Inferior parietal cortex (tissue), 1 donor: ENCODE results near the gene ANGEL1.
A peak's percentile ranks its signal among the peaks of the same experiment; 100 is the strongest.

ENCODE experiments used
- DNase-seq: peaks from one replicate; pipeline ENCODE4 v3.0.0-alpha.2; 2016; ENCODE audit errors: extremely low spot score

The ANGEL1 gene

GRCh38 chr14:76820700-76821099 is 8.0 kb upstream of the ANGEL1 start:
- DNase-seq = no peak

DNA sequence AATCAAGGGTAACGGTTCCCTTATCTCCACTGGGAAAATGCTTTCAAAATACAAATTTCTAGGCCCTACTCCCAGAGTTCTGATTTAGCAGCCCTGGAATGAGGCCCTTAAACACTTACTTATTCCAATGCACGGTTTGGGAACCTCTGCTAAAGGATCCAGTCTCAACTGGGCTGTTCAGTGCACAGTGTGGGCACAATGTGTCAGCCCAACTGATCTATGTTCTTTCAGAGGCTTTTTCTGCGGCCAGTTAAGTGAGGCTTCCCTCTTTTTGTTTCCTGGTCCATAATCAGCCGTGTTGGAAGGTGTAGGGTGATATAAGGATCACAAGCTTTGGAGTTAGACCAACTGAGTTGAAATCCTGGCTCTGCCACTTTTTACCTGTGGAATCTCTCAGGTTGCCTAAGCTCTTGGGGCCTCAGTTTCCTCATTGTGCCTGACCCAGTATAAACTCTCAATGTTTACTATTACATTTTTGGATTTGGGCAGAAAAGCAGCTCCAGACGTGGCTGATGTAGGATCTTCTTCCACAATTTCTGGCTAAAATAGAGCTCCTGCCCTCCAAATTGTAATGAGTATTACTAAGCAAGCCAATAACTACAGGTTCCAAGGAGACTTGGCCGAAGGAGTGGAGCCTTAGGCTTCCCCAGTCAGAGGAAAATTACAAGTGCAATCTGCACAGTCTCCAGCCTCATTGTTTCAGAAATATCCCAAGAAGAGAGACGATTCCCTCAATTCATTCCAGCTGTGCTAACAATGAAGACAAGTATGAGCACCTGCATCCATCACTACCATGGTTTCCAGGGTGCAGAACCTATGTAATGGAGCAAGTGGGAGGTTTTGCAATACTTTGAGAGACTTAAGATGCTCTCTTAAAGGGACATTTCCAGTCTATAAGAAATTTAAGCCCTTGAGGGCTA is 2.3 kb upstream of the ANGEL1 start:
- DNase-seq = no peak

DNA sequence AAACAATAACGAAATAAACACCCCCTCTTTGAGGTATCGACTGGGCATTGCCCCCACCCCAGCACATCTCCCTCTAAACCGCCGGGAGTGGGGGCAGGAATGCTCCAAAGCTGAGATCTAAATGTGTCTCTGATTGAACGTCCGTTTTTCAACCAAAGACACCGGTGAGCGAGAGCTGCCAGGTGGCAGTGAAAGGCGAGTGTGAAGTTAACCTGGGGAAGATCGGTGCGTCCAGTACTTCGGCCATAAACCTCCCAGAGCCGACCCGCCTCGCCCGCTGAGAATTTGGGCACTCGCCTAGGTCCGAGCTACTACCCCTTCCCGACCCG is 625 bp downstream of the ANGEL1 start:
- DNase-seq = peak; percentile 23

- peak; percentile 42 for DNase-seq
Measured at GRCh38 chr14:76811561-76811960, 1.1 kb downstream of the ANGEL1 start.

DNA sequence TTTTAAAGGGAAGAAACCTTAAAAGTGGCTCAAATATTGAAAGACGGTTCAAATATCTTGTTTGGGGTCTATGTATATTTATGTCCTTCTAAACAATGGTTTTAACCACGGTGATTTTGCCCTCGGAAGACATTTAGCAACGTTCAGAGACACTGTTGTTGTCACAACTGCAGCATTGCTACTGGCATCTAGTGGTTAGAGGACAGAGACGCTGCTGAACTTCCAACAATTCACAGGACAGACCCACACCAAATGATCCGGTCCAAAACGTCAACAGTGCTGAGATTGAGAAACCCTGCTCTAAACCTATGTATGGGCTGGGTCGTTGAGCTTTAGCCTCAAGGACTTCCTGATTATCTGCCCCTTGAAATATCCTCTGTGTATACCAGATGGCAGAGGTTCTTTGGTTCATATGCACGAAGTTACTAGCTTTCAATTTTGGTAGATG is 1.7 kb downstream of the ANGEL1 start:
- peak; percentile 77 for DNase-seq

- DNase-seq = no peak
Measured at GRCh38 chr14:76810525-76810924, 2.2 kb downstream of the ANGEL1 start.

GRCh38 chr14:76808990-76809389 is 3.7 kb downstream of the ANGEL1 start:
- DNase-seq = no peak

DNA sequence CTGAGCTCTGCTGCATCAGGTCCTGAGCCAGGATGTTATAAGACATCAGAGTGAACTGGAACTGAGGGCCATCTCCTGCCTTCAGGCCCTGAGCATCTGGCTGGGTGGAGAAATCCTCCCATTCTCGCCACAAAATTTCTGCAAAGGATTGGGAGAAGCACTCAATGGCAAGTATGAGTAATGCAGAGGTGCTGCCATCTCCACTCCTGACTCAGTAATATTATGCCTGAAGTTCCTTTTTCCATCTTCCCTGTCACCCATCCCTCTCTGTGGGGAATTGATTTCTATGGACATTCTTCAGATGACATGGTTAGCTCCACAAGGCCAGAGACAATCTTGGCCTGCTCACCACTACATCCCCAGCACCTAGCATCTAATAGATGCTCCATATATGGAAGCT is 4.7 kb downstream of the ANGEL1 start:
- DNase-seq = no peak

GRCh38 chr14:76806446-76806845 is 6.2 kb downstream of the ANGEL1 start:
- DNase-seq = no peak

- DNase-seq = no peak
Measured at GRCh38 chr14:76793956-76794355, 18.7 kb downstream of the ANGEL1 start.

GRCh38 chr14:76793324-76793723 is 19.4 kb downstream of the ANGEL1 start:
- DNase-seq = no peak

DNA sequence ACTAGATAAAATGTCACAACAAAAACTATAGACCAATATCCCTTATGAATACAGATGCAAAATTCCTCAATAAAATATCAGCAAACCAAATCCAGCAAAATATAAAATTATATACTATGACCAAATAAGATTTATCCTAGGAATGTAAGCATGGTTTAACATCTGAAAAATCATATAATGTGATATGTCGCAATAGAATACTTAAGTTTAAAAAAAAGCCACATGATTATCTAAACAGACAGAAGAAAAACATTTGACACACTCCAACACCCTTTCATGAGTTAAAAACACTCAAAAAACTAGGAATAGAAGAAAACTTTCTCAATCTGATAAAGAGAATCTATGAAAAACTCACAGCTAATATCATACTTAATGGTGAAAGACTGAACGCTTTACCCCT is 20.3 kb downstream of the ANGEL1 start:
- no peak for DNase-seq

DNA sequence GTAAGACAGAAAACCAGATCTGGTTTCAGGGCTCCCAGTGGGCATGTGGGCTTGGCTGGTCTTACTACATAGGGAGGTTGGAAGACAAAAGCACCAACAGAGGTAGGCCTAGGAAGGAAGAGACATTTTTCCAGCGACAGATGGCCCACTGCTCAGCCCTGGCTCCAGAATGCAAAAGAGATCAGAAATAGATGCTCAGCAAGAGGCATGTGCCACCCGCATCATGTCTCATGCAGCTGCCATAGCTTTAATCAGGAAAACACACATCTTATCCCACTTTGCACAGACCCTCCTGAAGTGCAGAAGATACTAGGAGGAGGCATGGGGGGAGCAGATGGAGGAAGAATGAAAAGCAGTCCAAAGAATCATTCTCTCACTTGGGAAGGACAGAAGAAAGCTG is 26.1 kb downstream of the ANGEL1 start:
- no peak for DNase-seq

GRCh38 chr14:76784881-76785280 is 27.8 kb downstream of the ANGEL1 start:
- peak; percentile 86 for DNase-seq

GRCh38 chr14:76784266-76784874 is 28.3 kb downstream of the ANGEL1 start:
- no peak for DNase-seq

DNA sequence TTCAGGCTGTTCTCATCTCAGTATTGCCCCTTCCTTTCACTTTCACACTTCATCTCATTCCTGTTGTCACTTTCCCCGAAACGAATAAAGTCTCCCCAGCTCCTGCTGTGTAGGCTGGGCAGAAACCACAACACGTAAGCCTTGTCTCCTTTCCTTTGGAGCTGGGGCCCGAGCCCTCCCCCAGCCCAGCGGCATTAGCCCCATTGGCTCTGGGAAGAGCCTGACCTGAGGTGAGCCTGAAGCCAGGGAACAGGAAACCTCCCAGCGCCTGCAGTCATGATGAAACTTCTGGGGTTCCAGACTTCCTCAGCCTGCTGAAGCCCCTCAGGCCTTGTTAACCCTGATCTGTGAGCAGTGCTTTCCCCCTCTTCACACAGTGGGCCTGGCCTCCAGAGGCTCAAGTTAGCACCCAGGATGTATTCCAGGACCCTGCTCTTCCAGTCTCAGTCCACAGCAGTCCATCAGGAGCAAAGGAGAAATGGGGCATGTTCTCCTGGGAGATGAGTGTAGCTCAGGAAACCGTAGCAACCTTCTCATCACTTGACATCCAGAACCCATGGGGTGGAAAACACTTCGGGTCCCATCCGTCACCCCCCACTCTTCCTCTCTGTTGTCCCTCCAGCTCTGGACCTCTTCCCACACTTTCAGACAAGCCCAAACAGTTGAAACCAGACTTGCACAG is 29.7 kb downstream of the ANGEL1 start:
- DNase-seq = peak; percentile 31

DNA sequence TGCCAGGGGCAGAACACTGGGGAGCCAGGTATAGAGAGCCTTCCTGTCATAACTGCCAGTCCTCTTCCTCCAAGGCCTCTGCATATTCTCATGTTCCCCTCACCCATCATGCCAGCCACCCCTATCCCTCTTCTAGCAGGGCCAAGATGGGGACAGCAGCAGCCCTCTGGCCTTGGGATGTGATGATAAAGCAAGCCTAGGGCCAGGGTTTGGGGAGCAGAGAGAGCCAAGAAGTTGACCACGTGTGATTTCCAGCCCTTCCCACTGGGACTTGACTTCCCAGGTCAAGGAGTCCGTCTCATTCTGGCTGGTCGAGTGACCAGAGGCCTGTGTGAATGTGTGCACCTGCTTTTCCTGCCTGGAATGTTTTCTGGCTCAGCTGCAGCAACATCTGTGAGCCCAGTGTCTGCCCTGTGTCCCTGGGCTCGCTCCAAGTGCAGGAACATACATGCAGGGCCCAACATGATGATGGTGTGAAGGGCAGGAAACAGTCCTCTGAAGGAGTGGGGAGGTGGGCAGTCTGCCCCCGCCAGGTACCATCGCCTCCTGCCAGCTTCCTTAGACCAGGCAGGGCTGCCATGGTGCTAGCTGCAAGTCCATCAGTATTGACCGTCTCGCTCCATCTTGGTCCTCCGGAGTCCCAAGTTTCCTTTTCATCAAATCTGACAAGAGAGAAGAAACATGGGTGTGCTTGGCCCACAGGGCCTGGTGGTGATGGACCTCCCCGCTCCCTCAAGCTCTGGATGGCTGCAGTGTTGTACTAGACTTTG is 30.4 kb downstream of the ANGEL1 start:
- no peak for DNase-seq

GRCh38 chr14:76781648-76782051 is 31.0 kb downstream of the ANGEL1 start:
- no peak for DNase-seq

GRCh38 chr14:76780875-76781647 is 31.6 kb downstream of the ANGEL1 start:
- peak; percentile 65 for DNase-seq

DNA sequence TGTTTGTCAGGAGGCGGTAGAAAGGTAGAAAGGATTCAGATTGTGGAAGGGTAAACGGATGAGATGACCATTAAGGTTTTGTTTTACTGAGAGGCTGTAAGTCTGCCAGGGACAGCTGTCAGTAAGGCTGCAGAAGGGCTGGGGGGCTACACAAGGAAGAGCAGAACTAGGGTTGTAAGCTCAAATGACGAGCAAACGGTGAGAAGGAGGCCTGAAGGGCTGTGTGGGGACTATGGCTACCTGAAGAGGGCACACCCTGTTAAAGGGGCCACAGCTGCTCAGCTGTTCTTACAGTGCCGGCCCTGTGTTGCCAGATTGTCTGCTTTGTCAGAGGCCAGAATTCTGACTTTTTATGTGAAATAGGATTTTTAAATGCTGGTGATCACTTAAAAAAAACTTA is 32.3 kb downstream of the ANGEL1 start:
- DNase-seq = no peak

GRCh38 chr14:76780058-76780345 is 32.7 kb downstream of the ANGEL1 start:
- DNase-seq = no peak
